HG02852 (cell line): ENCODE data around the gene HIRA.

ENCODE experiments used
- ATAC-seq: cut with Tn5 transposase; IDR thresholded peaks from one replicate; pipeline ENCODE4 v1.9.1; 2021; ENCODE audit warnings: mild to moderate bottlenecking, moderate library complexity; ENCODE audit not compliant: unreplicated experiment

The HIRA gene

GRCh38 chr22:19290400-19291217, 140.9 kb downstream of the HIRA start:
- no peak for ATAC-seq

GRCh38 chr22:19289475-19290161, 141.9 kb downstream of the HIRA start:
- no peak for ATAC-seq

GRCh38 chr22:19287889-19288288, 143.6 kb downstream of the HIRA start:
- no peak for ATAC-seq

- ATAC-seq, result no peak
Measured at GRCh38 chr22:19287076-19287707, 144.3 kb downstream of the HIRA start.

GRCh38 chr22:19285831-19286230, 145.7 kb downstream of the HIRA start:
- ATAC-seq, result no peak
